IPS-NIHi11 (cell line): Measurements from ENCODE around the gene LONRF2.

Experiments
- DNase-seq: peaks from one replicate; pipeline ENCODE4 v3.0.0; 2012; ENCODE audit warnings: mixed read lengths, low spot score

The LONRF2 gene

GRCh38 chr2:100275200-100275589 is 47.1 kb downstream of the LONRF2 start:
- DNase-seq: no peak

GRCh38 chr2:100274566-100275199 is 47.6 kb downstream of the LONRF2 start:
- DNase-seq: no peak

GRCh38 chr2:100274076-100274475 is 48.2 kb downstream of the LONRF2 start:
- DNase-seq: peak; percentile 33

- DNase-seq: no peak
Observed at GRCh38 chr2:100273387-100273786, 48.9 kb downstream of the LONRF2 start.

GRCh38 chr2:100272841-100273329 is 49.4 kb downstream of the LONRF2 start:
- DNase-seq: no peak

- no peak for DNase-seq
Observed at GRCh38 chr2:100271210-100271609, 51.1 kb downstream of the LONRF2 start.

- no peak for DNase-seq
Observed at GRCh38 chr2:100270381-100271146, 51.7 kb downstream of the LONRF2 start.

GRCh38 chr2:100269889-100270288 is 52.4 kb downstream of the LONRF2 start:
- no peak for DNase-seq

GRCh38 chr2:100268986-100269385 is 53.3 kb downstream of the LONRF2 start:
- DNase-seq: no peak

GRCh38 chr2:100267751-100268150 is 54.5 kb downstream of the LONRF2 start:
- no peak for DNase-seq

GRCh38 chr2:100266126-100266525 is 56.2 kb downstream of the LONRF2 start:
- DNase-seq: no peak

GRCh38 chr2:100265226-100265625 is 57.1 kb downstream of the LONRF2 start:
- no peak for DNase-seq

GRCh38 chr2:100264651-100265050 is 57.6 kb downstream of the LONRF2 start:
- DNase-seq: no peak

GRCh38 chr2:100264121-100264520 is 58.2 kb downstream of the LONRF2 start:
- DNase-seq: no peak

GRCh38 chr2:100262555-100263320 is 59.6 kb downstream of the LONRF2 start:
- DNase-seq: peak; percentile 82

- no peak for DNase-seq
Observed at GRCh38 chr2:100262046-100262445, 60.3 kb downstream of the LONRF2 start.

- DNase-seq: peak; percentile 70
Observed at GRCh38 chr2:100260712-100261620, 61.3 kb downstream of the LONRF2 start.

GRCh38 chr2:100259106-100259505 is 63.2 kb downstream of the LONRF2 start:
- no peak for DNase-seq

- DNase-seq: no peak
Observed at GRCh38 chr2:100257939-100258338, 64.4 kb downstream of the LONRF2 start.

GRCh38 chr2:100256849-100257248 is 65.5 kb downstream of the LONRF2 start:
- DNase-seq: no peak

GRCh38 chr2:100256416-100256815 is 65.9 kb downstream of the LONRF2 start:
- DNase-seq: no peak
